Measurements from ENCODE around the gene ATOH8. TPM values are rescaled to one million over a fixed set of nuclear protein-coding genes. Genes with fewer than 3 reads are reported as not detected.

Gene ATOH8
- polyA plus RNA-seq, 1 donor (not counting 4 experiments of a cell fraction or from before 2014, with no cell fraction given), result not detected

- Histone ChIP-seq H3K27me3 (ENCODE audit: control insufficient read depth, extremely low read depth, insufficient read depth, low read length) (peaks cover 71% of the 10 kb centered on the region), H2AFZ (ENCODE audit: control insufficient read depth, low read length) (no peak overlapping the region), H3K4me2 (ENCODE audit: control insufficient read depth, extremely low read depth, insufficient read depth, low read depth, low read length) (no peak overlapping the region), H3K4me3 (ENCODE audit: control insufficient read depth in 2 of 3, extremely low read depth in 1 of 3, insufficient read depth in 2 of 3, low read depth in 1 of 3, low read length in 3 of 3) (no peak overlapping the region), H3K9ac (ENCODE audit: control insufficient read depth, extremely low read depth, insufficient read depth, low read length) (no peak overlapping the region), H3K9me1 (ENCODE audit: control insufficient read depth, extremely low read depth, insufficient read depth, low read length) (no peaks in the 10 kb centered on the region), H3K9me3 (ENCODE audit: control insufficient read depth, low read depth, low read length) (no peaks in the 10 kb centered on the region), H4K20me1 (ENCODE audit: control insufficient read depth, extremely low read depth, insufficient read depth, low read length) (no peaks in the 10 kb centered on the region), H3K36me3 (ENCODE audit: control insufficient read depth in 2 of 2, extremely low read depth in 1 of 2, insufficient read depth in 2 of 2, low read length in 2 of 2) (no peaks in the 10 kb centered on the region), H3K4me1 (ENCODE audit: control insufficient read depth, extremely low read depth, insufficient read depth, low read length) (peaks cover 8% of the 10 kb centered on the region), H3K79me2 (ENCODE audit: control insufficient read depth, insufficient read depth, low read length) (no peaks in the 10 kb centered on the region), H3K27ac (ENCODE audit: control insufficient read depth, insufficient read depth, low read length) (no peak overlapping the region)
- dilution Hi-C loops (cut with MboI; ENCODE audit: extremely low pct_ligation_motif_present, low sequenced_read_pairs), result no loop called here
- TF ChIP-seq EZH2 (IDR thresholded peaks at IDR 0.05; ENCODE audit: low read length), result no peak
- TF ChIP-seq, protein P1, sequence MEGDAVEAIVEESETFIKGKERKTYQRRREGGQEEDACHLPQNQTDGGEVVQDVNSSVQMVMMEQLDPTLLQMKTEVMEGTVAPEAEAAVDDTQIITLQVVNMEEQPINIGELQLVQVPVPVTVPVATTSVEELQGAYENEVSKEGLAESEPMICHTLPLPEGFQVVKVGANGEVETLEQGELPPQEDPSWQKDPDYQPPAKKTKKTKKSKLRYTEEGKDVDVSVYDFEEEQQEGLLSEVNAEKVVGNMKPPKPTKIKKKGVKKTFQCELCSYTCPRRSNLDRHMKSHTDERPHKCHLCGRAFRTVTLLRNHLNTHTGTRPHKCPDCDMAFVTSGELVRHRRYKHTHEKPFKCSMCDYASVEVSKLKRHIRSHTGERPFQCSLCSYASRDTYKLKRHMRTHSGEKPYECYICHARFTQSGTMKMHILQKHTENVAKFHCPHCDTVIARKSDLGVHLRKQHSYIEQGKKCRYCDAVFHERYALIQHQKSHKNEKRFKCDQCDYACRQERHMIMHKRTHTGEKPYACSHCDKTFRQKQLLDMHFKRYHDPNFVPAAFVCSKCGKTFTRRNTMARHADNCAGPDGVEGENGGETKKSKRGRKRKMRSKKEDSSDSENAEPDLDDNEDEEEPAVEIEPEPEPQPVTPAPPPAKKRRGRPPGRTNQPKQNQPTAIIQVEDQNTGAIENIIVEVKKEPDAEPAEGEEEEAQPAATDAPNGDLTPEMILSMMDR (optimal IDR thresholded peaks at IDR 0.05 in 1 of 3, IDR thresholded peaks at IDR 0.05 in 1 of 3, conservative IDR thresholded peaks at IDR 0.05 in 1 of 3; ENCODE audit: extremely low read depth in 1 of 3, insufficient read depth in 2 of 3, low read length in 3 of 3), result no peak
- no peak for DNase-seq (ENCODE audit: low read depth, low spot score)
- FAIRE-seq, result no peak
Observed at GRCh38 chr2:85758361-85759256, 4.8 kb downstream of the ATOH8 start.

- H3K4me3 ChIP-seq (ENCODE audit: control insufficient read depth in 2 of 3, extremely low read depth in 1 of 3, insufficient read depth in 2 of 3, low read depth in 1 of 3, low read length in 3 of 3), result no peak overlapping the region
- no peak for TF ChIP-seq EZH2 (IDR thresholded peaks at IDR 0.05; ENCODE audit: low read length)
- TF ChIP-seq, protein P1 (optimal IDR thresholded peaks at IDR 0.05 in 1 of 3, IDR thresholded peaks at IDR 0.05 in 1 of 3, conservative IDR thresholded peaks at IDR 0.05 in 1 of 3; ENCODE audit: extremely low read depth in 1 of 3, insufficient read depth in 2 of 3, low read length in 3 of 3), result no peak
- DNase-seq (ENCODE audit: low read depth, low spot score) (no peak), FAIRE-seq (no peak)
- no peaks in the 10 kb centered on the region for H3K79me2 ChIP-seq (ENCODE audit: control insufficient read depth, insufficient read depth, low read length)
- H4K20me1 ChIP-seq (ENCODE audit: control insufficient read depth, extremely low read depth, insufficient read depth, low read length), result no peaks in the 10 kb centered on the region
- dilution Hi-C loops (cut with MboI; ENCODE audit: extremely low pct_ligation_motif_present, low sequenced_read_pairs), result no loop called here
- peaks cover 70% of the 10 kb centered on the region for H3K27me3 ChIP-seq (ENCODE audit: control insufficient read depth, extremely low read depth, insufficient read depth, low read length)
- no peaks in the 10 kb centered on the region for H3K9me3 ChIP-seq (ENCODE audit: control insufficient read depth, low read depth, low read length)
- no peaks in the 10 kb centered on the region for H3K9me1 ChIP-seq (ENCODE audit: control insufficient read depth, extremely low read depth, insufficient read depth, low read length)
- H3K4me2 ChIP-seq (ENCODE audit: control insufficient read depth, extremely low read depth, insufficient read depth, low read depth, low read length), result no peak overlapping the region
- no peaks in the 10 kb centered on the region for H3K36me3 ChIP-seq (ENCODE audit: control insufficient read depth in 2 of 2, extremely low read depth in 1 of 2, insufficient read depth in 2 of 2, low read length in 2 of 2)
- peaks cover 3% of the 10 kb centered on the region for H3K4me1 ChIP-seq (ENCODE audit: control insufficient read depth, extremely low read depth, insufficient read depth, low read length)
- no peak overlapping the region for H3K9ac ChIP-seq (ENCODE audit: control insufficient read depth, extremely low read depth, insufficient read depth, low read length)
- no peak overlapping the region for H3K27ac ChIP-seq (ENCODE audit: control insufficient read depth, insufficient read depth, low read length)
- H2AFZ ChIP-seq (ENCODE audit: control insufficient read depth, low read length), result no peak overlapping the region
Observed at GRCh38 chr2:85759257-85759613, 5.4 kb downstream of the ATOH8 start.
